Heart left ventricle (tissue), 16 donors: Measurements from ENCODE around the gene ADGRG1. TPM values are rescaled to one million over a fixed set of nuclear protein-coding genes. Genes with fewer than 3 reads are reported as not detected.

ENCODE experiments used
- ATAC-seq, 4 donors: fragments of 200-7000 bp; cut with Tn5 transposase; one replicate each; pipeline ENCODE4 v1.9.1; 2020 to 2022; ENCODE audit warnings: moderate library complexity in 4 of 4, mild to moderate bottlenecking in 3 of 4, moderate number of reproducible peaks in 1 of 4
- DNase-seq, 5 donors: peaks; one replicate each; pipeline ENCODE4 v3.0.0-alpha.2; 2020
- H3K27ac ChIP-seq, 12 donors: fragments of 200-600 bp; sonication (generic) in 4 of 12; one replicate each; pipeline versions ENCODE4 v1.5.0 to v1.8.0; 2016 to 2022; ENCODE audit warnings: mild to moderate bottlenecking in 2 of 12
- H3K27me3 ChIP-seq, 9 donors: fragments of 200-600 bp; sonication (generic) in 2 of 9; one replicate each; pipeline versions ENCODE4 v1.5.1 to v1.8.0; 2016 to 2022; ENCODE audit warnings: mild to moderate bottlenecking in 3 of 9
- H3K36me3 ChIP-seq, 9 donors: fragments of 200-600 bp; sonication (generic) in 2 of 9; one replicate each; pipeline versions ENCODE4 v1.5.0 to v1.8.0; 2018 to 2022; ENCODE audit warnings: mild to moderate bottlenecking in 2 of 9
- H3K4me1 ChIP-seq, 12 donors: fragments of 200-600 bp; sonication (generic) in 4 of 12; one replicate each; pipeline versions ENCODE4 v1.5.0 to v1.8.0; 2016 to 2022; ENCODE audit warnings: mild to moderate bottlenecking in 3 of 12
- H3K4me3 ChIP-seq, 12 donors: fragments of 200-600 bp; sonication (generic) in 4 of 12; one replicate each; pipeline versions ENCODE4 v1.5.0 to v1.8.0; 2017 to 2022; ENCODE audit warnings: mild to moderate bottlenecking in 9 of 12, moderate library complexity in 4 of 12
- H3K9me3 ChIP-seq, 12 donors: fragments of 200-600 bp; sonication (generic) in 4 of 12; one replicate each; pipeline versions ENCODE4 v1.5.0 to v1.8.0; 2016 to 2022; ENCODE audit warnings: mild to moderate bottlenecking in 1 of 12
- CTCF ChIP-seq, 12 donors: fragments of 200-600 bp; sonication (generic) in 4 of 12; IDR thresholded peaks; one replicate each; pipeline versions ENCODE4 v1.5.0 to v1.8.0; 2018 to 2022; ENCODE audit warnings: antibody characterized with exemption in 12 of 12, mild to moderate bottlenecking in 5 of 12
- POLR2A ChIP-seq, 2 donors: fragments of 450-650 bp; IDR thresholded peaks; one replicate each; pipeline ENCODE4 v1.6.1; 2017; ENCODE audit warnings: antibody characterized with exemption in 2 of 2, mild to moderate bottlenecking in 2 of 2, moderate library complexity in 2 of 2
- WGBS, 4 donors: extraction: QIAGEN DNeasy Blood & Tissue Kit in 2 of 4; methylation state at CpG; one replicate each; pipeline versions ENCODE4 v1.1.5 to v1.1.7; 2013 to 2018; 5-methylcytosine and 5-hydroxymethylcytosine counted together
- intact Hi-C, 10 donors: fragments of 100-400 bp; cut with DNase I; formaldehyde crosslinking; loops; one replicate each; pipeline versions ENCODE4 v1.11.1 to v1.14.2; 2022
- polyA plus RNA-seq, 2 donors: library from polyadenylated mRNA; stranded (reverse); fragments of 200-250 nt; gene quantifications; one replicate each; pipeline ENCODE4 v1.2.3, GENCODE V29; 2013
- total RNA-seq, 9 donors: library from RNA; depleted of rRNA in 2 of 9; stranded (reverse); fragments of >200 nt in 2 of 9; fragmentation: NEBNext Ultra II Directional in 3 of 9; extraction: Animal tissue kit (Norgen Biotek cat#: 25700) in 3 of 9; gene quantifications; one replicate each; pipeline versions ENCODE4 v1.1.0 to v1.2.4, GENCODE V29; 2016 to 2023
- donor health status: ischemic (EF 13 %, LVEDD 7.1; RV severe dilation, severe dysfunction).
- donor health status: healthy with polysubstance abuse.
- donor health status: DM: no; HTN: yes; CAD: no.
- donor health status: DM: no; HTN: no; CAD: no.
- donor health status: ischemic (EF 25% LVEDD 6.9; RV normal size, moderate dysfunction).
- donor health status: ischemic (EF 25% LVEDD 5.7; RV mildly dilated, moderate dysfunction).
- donor health status: healthy.
- donor health status: DM: yes; HTN: yes; CAD: no.
- donor health status: ischemic (EF 35%, LVEDD 5.7; RV mildly dilated, moderate dysfunction).
- donor health status: nonischemic (EF 11% LVEDD 7.7; RV severe dilation, severe dysfunction).
- donor health status: DM: yes; HTN: yes; CAD: no.
- donor health status: PGD.
- donor health status: ischemic (EF 29% LVEDD 5.4; RV normal size, mild dysfunction).
- donor health status: nonischemic (EF 23%, LVEDD 6.1; RV moderate dilation, normal function).

The ADGRG1 gene
- total and polyA plus RNA-seq, 11 donors: 14.1 to 65.2 (median 17.5) TPM

GRCh38 chr16:57616241-57616640 lies 12.2 kb upstream of the ADGRG1 start:
- ATAC-seq (no peak), DNase-seq (peak in 1 of 5 donors; percentile 12)
- H3K27ac ChIP-seq: no peak overlapping the region
- TF ChIP-seq POLR2A (IDR thresholded peaks at IDR 0.05): no peak
- TF ChIP-seq CTCF (IDR thresholded peaks at IDR 0.05): no peak
- no peaks in the 10 kb centered on the region for H3K36me3 ChIP-seq
- no peak overlapping the region for H3K4me3 ChIP-seq
- 86 to 96% (median 91%) methylated on average over 5 to 7 of the region's 7 CpGs for WGBS, 4 donors
- no peaks in the 10 kb centered on the region for H3K9me3 ChIP-seq
- intact Hi-C loops: no loop called here
- no peaks in the 10 kb centered on the region for H3K27me3 ChIP-seq
- H3K4me1 ChIP-seq: peaks cover 0 to 6% (median 0%) of the 10 kb centered on the region in 12 donors

GRCh38 chr16:57616876-57617275 lies 11.6 kb upstream of the ADGRG1 start:
- intact Hi-C loops: no loop called here
- 54 to 68% (median 63%) methylated on average over 4 of the region's 4 CpGs for WGBS, 4 donors
- Histone ChIP-seq H3K4me3 (no peak overlapping the region), H3K4me1 (peaks cover 0 to 6% (median 0%) of the 10 kb centered on the region in 12 donors), H3K27me3 (no peaks in the 10 kb centered on the region), H3K9me3 (no peaks in the 10 kb centered on the region), H3K27ac (peak overlapping the region in 1 of 12 donors; percentile 22), H3K36me3 (no peaks in the 10 kb centered on the region)
- TF ChIP-seq CTCF (IDR thresholded peaks at IDR 0.05) (no peak), POLR2A (IDR thresholded peaks at IDR 0.05) (no peak)
- DNase-seq (peak in 2 of 5 donors; percentile 19 to 20), ATAC-seq (peak; percentile 56 to 84 (median 68))

- Histone ChIP-seq H3K36me3 (no peaks in the 10 kb centered on the region), H3K4me1 (peaks cover 0 to 7% (median under 1%) of the 10 kb centered on the region in 12 donors), H3K4me3 (no peak overlapping the region), H3K27me3 (no peaks in the 10 kb centered on the region), H3K27ac (peak overlapping the region in 1 of 12 donors; percentile 22), H3K9me3 (no peaks in the 10 kb centered on the region)
- ATAC-seq (no peak), DNase-seq (peak in 2 of 5 donors; percentile 14 to 49)
- TF ChIP-seq POLR2A (IDR thresholded peaks at IDR 0.05): no peak
- 76 to 95% (median 92%) methylated on average over 6 to 8 of the region's 8 CpGs for WGBS, 4 donors
- intact Hi-C loops: no loop called here
Measured at GRCh38 chr16:57617604-57618111, 10.8 kb upstream of the ADGRG1 start.

- ATAC-seq: no peak
- 80 to 88% (median 86%) methylated on average over 19 of the region's 19 CpGs for WGBS, 4 donors
- intact Hi-C loops: no loop called here
- no peaks in the 10 kb centered on the region for H3K36me3 ChIP-seq
- DNase-seq: peak in 1 of 5 donors; percentile 3
- no peak overlapping the region for H3K27ac ChIP-seq
- TF ChIP-seq POLR2A (IDR thresholded peaks at IDR 0.05): no peak
- TF ChIP-seq CTCF (IDR thresholded peaks at IDR 0.05): no peak
- no peaks in the 10 kb centered on the region for H3K9me3 ChIP-seq
- no peak overlapping the region for H3K4me3 ChIP-seq
- peaks cover 0 to 12% (median 4%) of the 10 kb centered on the region in 12 donors for H3K4me1 ChIP-seq
- no peaks in the 10 kb centered on the region for H3K27me3 ChIP-seq
Measured at GRCh38 chr16:57618296-57619132, 9.9 kb upstream of the ADGRG1 start.
